Calu3 (cell line): ENCODE results near the gene AK5. TPM values are rescaled to one million over a fixed set of nuclear protein-coding genes. Genes with fewer than 3 reads are reported as not detected.

Source experiments
- BruUV-seq: library from RNA; stranded (reverse); fragments of 400-500 nt; replicated peaks from 2 replicates; lab custom pipeline; 2021; lab: Mats Ljungman, UMichigan
- CTCF ChIA-PET: fragments of 300-600 bp; sonication (Branson Sonifier 250); formaldehyde crosslinking; loops from one replicate; lab custom pipeline; 2022; ENCODE audit warnings: antibody characterized with exemption; lab: Charles Lee
- DNase-seq: peaks from one replicate; pipeline ENCODE4 v3.0.0; 2022
- H3K27ac Mint-ChIP-seq: one replicate; pipeline ENCODE4 v1.8.0; 2022; ENCODE audit warnings: mixed read lengths; ENCODE audit not compliant: unreplicated experiment
- H3K27me3 Mint-ChIP-seq: one replicate; pipeline ENCODE4 v1.8.0; 2022; ENCODE audit warnings: mixed read lengths; ENCODE audit not compliant: unreplicated experiment
- H3K36me3 Mint-ChIP-seq: one replicate; pipeline ENCODE4 v1.8.0; 2022; ENCODE audit warnings: mild to moderate bottlenecking, moderate library complexity, mixed read lengths; ENCODE audit not compliant: insufficient read depth, unreplicated experiment
- H3K4me1 Mint-ChIP-seq: one replicate; pipeline ENCODE4 v1.8.0; 2022; ENCODE audit warnings: mild to moderate bottlenecking, low read depth, mixed read lengths; ENCODE audit not compliant: unreplicated experiment
- H3K4me3 Mint-ChIP-seq: one replicate; pipeline ENCODE4 v1.8.0; 2022; ENCODE audit warnings: mild to moderate bottlenecking, low read depth, moderate library complexity, mixed read lengths; ENCODE audit not compliant: unreplicated experiment
- H3K9me3 Mint-ChIP-seq: one replicate; pipeline ENCODE4 v1.8.0; 2022; ENCODE audit warnings: low read depth, mixed read lengths; ENCODE audit not compliant: unreplicated experiment
- intact Hi-C: fragments of 100-400 bp; cut with micrococcal nuclease; formaldehyde crosslinking; loops from one replicate; pipeline ENCODE4 v1.10.0; 2022; ENCODE audit not compliant: unreplicated experiment
- total RNA-seq: library from RNA; stranded (reverse); gene quantifications from 2 replicates; pipeline ENCODE4 v1.2.3, GENCODE V29; 2022
- TF ChIP-seq, protein P1 (sequence below): fragments of 200-600 bp; IDR thresholded peaks from one replicate; pipeline ENCODE4 v1.8.0; 2022; ENCODE audit warnings: antibody characterized with exemption; ENCODE audit not compliant: unreplicated experiment

AK5 gene
- total RNA-seq, 1 experiment from 2014 or later: not detected

DNA sequence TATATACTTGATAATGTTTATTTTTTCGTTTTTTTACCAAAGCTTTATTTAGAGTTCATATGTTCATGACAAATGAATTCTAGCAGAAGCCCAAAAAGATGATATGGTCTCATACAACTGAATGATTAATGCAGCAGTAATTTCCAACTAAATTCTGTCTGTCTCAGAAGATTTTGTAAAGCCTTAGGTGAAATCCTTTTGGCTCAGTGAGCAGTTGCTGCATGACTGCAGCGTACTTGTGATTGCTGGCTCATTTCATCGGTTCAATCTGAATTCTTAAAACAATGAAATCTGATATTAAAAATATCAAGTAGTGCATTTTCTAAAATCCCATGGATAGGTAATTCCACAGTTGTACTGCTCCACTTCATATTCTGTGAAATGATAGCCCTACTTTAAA lies 73.2 kb downstream of the AK5 start:
- CTCF ChIA-PET: no interaction called here
- Mint-ChIP-seq H3K4me1 (no peaks in the 10 kb centered on the region), H3K27me3 (no peaks in the 10 kb centered on the region), H3K4me3 (no peak overlapping the region), H3K9me3 (no peaks in the 10 kb centered on the region), H3K36me3 (no peaks in the 10 kb centered on the region), H3K27ac (no peak overlapping the region)
- TF ChIP-seq, protein P1, sequence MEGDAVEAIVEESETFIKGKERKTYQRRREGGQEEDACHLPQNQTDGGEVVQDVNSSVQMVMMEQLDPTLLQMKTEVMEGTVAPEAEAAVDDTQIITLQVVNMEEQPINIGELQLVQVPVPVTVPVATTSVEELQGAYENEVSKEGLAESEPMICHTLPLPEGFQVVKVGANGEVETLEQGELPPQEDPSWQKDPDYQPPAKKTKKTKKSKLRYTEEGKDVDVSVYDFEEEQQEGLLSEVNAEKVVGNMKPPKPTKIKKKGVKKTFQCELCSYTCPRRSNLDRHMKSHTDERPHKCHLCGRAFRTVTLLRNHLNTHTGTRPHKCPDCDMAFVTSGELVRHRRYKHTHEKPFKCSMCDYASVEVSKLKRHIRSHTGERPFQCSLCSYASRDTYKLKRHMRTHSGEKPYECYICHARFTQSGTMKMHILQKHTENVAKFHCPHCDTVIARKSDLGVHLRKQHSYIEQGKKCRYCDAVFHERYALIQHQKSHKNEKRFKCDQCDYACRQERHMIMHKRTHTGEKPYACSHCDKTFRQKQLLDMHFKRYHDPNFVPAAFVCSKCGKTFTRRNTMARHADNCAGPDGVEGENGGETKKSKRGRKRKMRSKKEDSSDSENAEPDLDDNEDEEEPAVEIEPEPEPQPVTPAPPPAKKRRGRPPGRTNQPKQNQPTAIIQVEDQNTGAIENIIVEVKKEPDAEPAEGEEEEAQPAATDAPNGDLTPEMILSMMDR: no peak
- intact Hi-C loops: no loop called here
- DNase-seq: no peak
- BruUV-seq: no TSS peak

DNA sequence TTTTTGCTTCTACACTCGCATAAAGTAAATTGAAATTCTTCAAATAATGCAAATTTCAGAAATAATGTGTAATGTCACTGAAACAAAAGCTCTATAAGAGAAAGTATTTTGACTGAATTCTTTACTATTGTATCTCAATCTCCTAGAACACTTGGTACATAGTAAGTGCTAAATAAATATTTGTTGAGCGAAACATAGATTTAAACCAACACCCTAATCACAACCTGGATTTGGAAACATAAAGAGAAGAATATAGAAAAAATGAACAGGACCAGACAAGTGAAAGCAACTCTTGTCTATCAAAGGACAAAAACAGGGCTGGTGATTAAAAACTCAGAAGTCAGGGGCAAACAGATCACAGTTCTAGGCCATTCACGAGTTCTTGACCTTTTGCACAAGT lies 74.3 kb downstream of the AK5 start:
- CTCF ChIA-PET: no interaction called here
- no peak for DNase-seq
- Mint-ChIP-seq H3K36me3 (no peaks in the 10 kb centered on the region), H3K9me3 (no peaks in the 10 kb centered on the region), H3K4me1 (no peaks in the 10 kb centered on the region), H3K27ac (no peak overlapping the region), H3K4me3 (no peak overlapping the region), H3K27me3 (no peaks in the 10 kb centered on the region)
- TF ChIP-seq, protein P1: no peak
- intact Hi-C loops: no loop called here
- BruUV-seq: no TSS peak

DNA sequence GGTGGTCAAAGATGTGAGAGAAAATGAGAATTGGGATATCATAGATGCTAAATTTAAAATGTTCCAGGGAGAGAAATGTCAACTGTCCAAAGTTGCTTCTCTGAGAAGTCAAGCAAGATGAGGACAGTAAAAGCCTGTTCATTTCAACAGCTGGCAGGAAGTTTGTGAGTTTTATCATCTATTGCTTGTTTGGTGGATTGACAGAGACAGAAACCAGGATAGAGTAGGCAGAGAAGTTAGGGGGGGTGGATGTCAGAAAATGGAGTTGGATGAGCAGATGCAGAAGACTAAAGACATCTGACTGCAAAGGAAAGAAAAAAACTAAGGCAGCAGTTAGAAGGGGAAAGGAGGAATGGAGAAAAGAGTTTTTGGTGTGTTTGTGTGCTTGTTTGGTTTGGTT lies 78.4 kb downstream of the AK5 start:
- TF ChIP-seq, protein P1: no peak
- no peak for DNase-seq
- intact Hi-C loops: no loop called here
- no peaks in the 10 kb centered on the region for H3K4me1 Mint-ChIP-seq
- BruUV-seq: no TSS peak
- CTCF ChIA-PET: no interaction called here
- H3K36me3 Mint-ChIP-seq: no peaks in the 10 kb centered on the region
- H3K27ac Mint-ChIP-seq: no peak overlapping the region
- H3K27me3 Mint-ChIP-seq: no peaks in the 10 kb centered on the region
- no peak overlapping the region for H3K4me3 Mint-ChIP-seq
- peaks cover 3% of the 10 kb centered on the region for H3K9me3 Mint-ChIP-seq

DNA sequence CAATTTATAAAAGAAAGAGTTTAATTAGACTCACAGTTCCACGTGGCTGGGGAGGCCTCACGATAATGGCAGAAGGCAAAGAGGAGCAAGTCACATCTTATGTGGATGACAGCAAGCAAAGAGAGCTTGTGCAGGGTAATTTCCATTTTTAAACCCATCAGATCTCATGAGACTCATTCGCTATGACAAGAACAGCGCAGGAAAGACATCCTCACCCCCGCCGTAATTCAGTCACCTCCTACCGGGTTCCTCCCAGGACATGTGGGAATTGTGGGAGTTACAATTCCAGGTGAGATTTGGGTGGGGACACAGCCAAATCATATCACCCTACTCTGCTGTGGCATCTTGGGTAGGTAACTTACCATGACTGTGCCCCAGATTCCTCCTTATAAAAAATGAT lies 79.8 kb downstream of the AK5 start:
- Mint-ChIP-seq H3K9me3 (peaks cover 3% of the 10 kb centered on the region), H3K4me3 (no peak overlapping the region), H3K27me3 (no peaks in the 10 kb centered on the region), H3K36me3 (no peaks in the 10 kb centered on the region), H3K27ac (no peak overlapping the region), H3K4me1 (no peaks in the 10 kb centered on the region)
- TF ChIP-seq, protein P1: no peak
- intact Hi-C loops: no loop called here
- DNase-seq: no peak
- no TSS peak for BruUV-seq
- CTCF ChIA-PET: no interaction called here

DNA sequence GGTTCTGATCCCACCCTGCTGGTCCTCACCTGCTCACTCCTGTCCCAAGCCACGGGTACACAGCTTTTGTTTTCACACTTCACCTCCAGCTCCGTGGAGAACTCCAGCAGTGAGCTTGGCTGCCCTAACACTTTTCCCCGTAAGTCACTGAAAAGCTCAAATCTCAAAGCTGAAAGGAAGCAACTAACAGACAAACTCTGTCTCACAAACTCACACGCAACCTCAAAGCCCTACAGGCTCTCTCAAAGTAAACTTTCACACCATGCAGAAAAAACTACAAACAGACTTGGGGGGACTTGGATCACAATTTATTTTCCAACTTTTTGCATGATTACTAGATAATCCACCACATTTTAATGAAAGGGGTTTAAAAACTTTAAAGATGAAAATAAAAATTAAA lies 88.3 kb downstream of the AK5 start:
- H3K9me3 Mint-ChIP-seq: no peaks in the 10 kb centered on the region
- no TSS peak for BruUV-seq
- TF ChIP-seq, protein P1: no peak
- no peak overlapping the region for H3K4me3 Mint-ChIP-seq
- no peak for DNase-seq
- no peaks in the 10 kb centered on the region for H3K4me1 Mint-ChIP-seq
- no peak overlapping the region for H3K27ac Mint-ChIP-seq
- H3K36me3 Mint-ChIP-seq: no peaks in the 10 kb centered on the region
- H3K27me3 Mint-ChIP-seq: no peaks in the 10 kb centered on the region
- CTCF ChIA-PET: no interaction called here
- intact Hi-C loops: no loop called here
